Loucy (cell line): ENCODE data around the gene OSBPL1A.

ENCODE experiments used
- H2AFZ ChIP-seq: fragments of 200-600 bp; sonication (generic); 2 replicates; pipeline ENCODE4 v1.6.0; 2016; ENCODE audit warnings: antibody characterized with exemption, mild to moderate bottlenecking, low read length, moderate library complexity
- H3F3A ChIP-seq: fragments of 200-600 bp; 2 replicates; pipeline ENCODE4 v1.6.0; 2016; ENCODE audit warnings: antibody characterized with exemption, low read depth, mild to moderate bottlenecking
- H3K27me3 ChIP-seq: fragments of 200-600 bp; sonication (generic); 2 replicates; pipeline ENCODE4 v1.6.1; 2014; ENCODE audit warnings: low read length, mild to moderate bottlenecking; ENCODE audit not compliant: insufficient read depth, poor library complexity, severe bottlenecking
- H3K36me3 ChIP-seq: fragments of 200-600 bp; sonication (generic); 2 replicates; pipeline ENCODE4 v1.6.1; 2016; ENCODE audit warnings: low read length; ENCODE audit not compliant: insufficient read depth
- H3K4me1 ChIP-seq: fragments of 200-600 bp; sonication (generic); 2 replicates; pipeline ENCODE4 v1.5.1; 2014; ENCODE audit warnings: low read length, mild to moderate bottlenecking; ENCODE audit not compliant: insufficient read depth, poor library complexity, severe bottlenecking
- H3K4me2 ChIP-seq: fragments of 200-600 bp; sonication (generic); 2 replicates; pipeline ENCODE4 v1.6.0; 2014; ENCODE audit warnings: antibody characterized with exemption, low read length, low read depth, mild to moderate bottlenecking; ENCODE audit not compliant: poor library complexity, severe bottlenecking
- H3K4me3 ChIP-seq: fragments of 200-600 bp; sonication (generic); 2 replicates; pipeline ENCODE4 v1.5.1; 2014; ENCODE audit warnings: low read length, mild to moderate bottlenecking, mixed read lengths; ENCODE audit not compliant: poor library complexity, severe bottlenecking
- H3K79me2 ChIP-seq: fragments of 200-600 bp; sonication (generic); 2 replicates; pipeline ENCODE4 v1.6.1; 2014; ENCODE audit warnings: low read length; ENCODE audit not compliant: insufficient read depth
- H3K9ac ChIP-seq: fragments of 200-600 bp; sonication (generic); 2 replicates; pipeline ENCODE4 v1.6.0; 2014; ENCODE audit warnings: mild to moderate bottlenecking, low read depth, low read length, moderate library complexity; ENCODE audit not compliant: poor library complexity, severe bottlenecking
- H3K9me2 ChIP-seq: fragments of 200-600 bp; sonication (generic); replicated peaks from 2 replicates; pipeline ENCODE4 v1.6.1; 2016; ENCODE audit warnings: low read depth, low read length, mixed read lengths
- H3K9me3 ChIP-seq: fragments of 200-600 bp; sonication (generic); 2 replicates; pipeline ENCODE4 v1.6.1; 2014; ENCODE audit warnings: mild to moderate bottlenecking, antibody characterized with exemption, low read length, low read depth; ENCODE audit not compliant: insufficient read depth
- H4K20me1 ChIP-seq: fragments of 200-600 bp; sonication (generic); 2 replicates; pipeline ENCODE4 v1.6.0; 2014; ENCODE audit warnings: antibody characterized with exemption, low read length, mild to moderate bottlenecking; ENCODE audit not compliant: insufficient read depth, poor library complexity, severe bottlenecking
- CTCF ChIP-seq: fragments of 200-600 bp; sonication (generic); conservative IDR thresholded peaks from 2 replicates; pipeline ENCODE4 v1.5.1; 2014; ENCODE audit warnings: mild to moderate bottlenecking, antibody characterized with exemption, low read length
- EZH2phosphoT487 ChIP-seq: fragments of 200-600 bp; IDR thresholded peaks from 2 replicates; pipeline ENCODE4 v1.6.1; 2018; ENCODE audit warnings: antibody characterized with exemption, mild to moderate bottlenecking, moderate library complexity, borderline replicate concordance

Gene OSBPL1A

GRCh38 chr18:24114924-24115549, 282.6 kb downstream of the OSBPL1A start:
- no peak for TF ChIP-seq EZH2phosphoT487
- Histone ChIP-seq H3K9ac (no peak overlapping the region), H3K79me2 (no peaks in the 10 kb centered on the region), H2AFZ (no peak overlapping the region), H3K9me3 (no peaks in the 10 kb centered on the region), H3K36me3 (peaks cover 21% of the 10 kb centered on the region), H3K9me2 (no peaks in the 10 kb centered on the region), H3K4me2 (no peak overlapping the region), H3K4me3 (no peak overlapping the region), H3K27me3 (no peaks in the 10 kb centered on the region), H3K4me1 (peaks cover 13% of the 10 kb centered on the region), H3F3A (no peaks in the 10 kb centered on the region), H4K20me1 (no peaks in the 10 kb centered on the region)

GRCh38 chr18:24112874-24113615, 284.6 kb downstream of the OSBPL1A start:
- Histone ChIP-seq H3K79me2 (no peaks in the 10 kb centered on the region), H3K4me3 (no peak overlapping the region), H3K27me3 (no peaks in the 10 kb centered on the region), H4K20me1 (no peaks in the 10 kb centered on the region), H3K9me3 (no peaks in the 10 kb centered on the region), H3K36me3 (peaks cover 11% of the 10 kb centered on the region; the same call in 1 of the 2 replicates), H3F3A (no peaks in the 10 kb centered on the region), H3K4me2 (no peak overlapping the region), H3K4me1 (peaks cover 13% of the 10 kb centered on the region), H3K9me2 (no peaks in the 10 kb centered on the region), H2AFZ (no peak overlapping the region), H3K9ac (no peak overlapping the region)
- TF ChIP-seq EZH2phosphoT487 (no peak), CTCF (no peak)

- no peak overlapping the region for H2AFZ ChIP-seq
- H3F3A ChIP-seq, result no peaks in the 10 kb centered on the region
- H3K36me3 ChIP-seq, result peaks cover 7% of the 10 kb centered on the region; the same call in 1 of the 2 replicates
- TF ChIP-seq EZH2phosphoT487, result no peak
- no peak for TF ChIP-seq CTCF
- H3K79me2 ChIP-seq, result no peaks in the 10 kb centered on the region
- H4K20me1 ChIP-seq, result no peaks in the 10 kb centered on the region
- no peak overlapping the region for H3K4me3 ChIP-seq
- no peaks in the 10 kb centered on the region for H3K9me2 ChIP-seq
- no peak overlapping the region for H3K9ac ChIP-seq
- H3K9me3 ChIP-seq, result no peaks in the 10 kb centered on the region
- no peaks in the 10 kb centered on the region for H3K27me3 ChIP-seq
- peaks cover 13% of the 10 kb centered on the region for H3K4me1 ChIP-seq
- no peak overlapping the region for H3K4me2 ChIP-seq
Observed at GRCh38 chr18:24112464-24112863, 285.2 kb downstream of the OSBPL1A start.
